Forelimb muscle (tissue), 1 donor: Measurements from ENCODE around the gene MAP3K10. TPM values are rescaled to one million over a fixed set of nuclear protein-coding genes. Genes with fewer than 3 reads are reported as not detected.
A peak's percentile ranks its signal among the peaks of the same experiment; 100 is the strongest.

Source experiments
- DNase-seq: peaks from one replicate; pipeline ENCODE4 v3.0.0-alpha.2; 2013; ENCODE audit warnings: low read depth
- polyA plus RNA-seq: library from polyadenylated mRNA; unstranded; fragments of 120-200 nt; gene quantifications from one replicate; pipeline ENCODE4 v1.2.1, GENCODE V29; 2013; ENCODE audit not compliant: insufficient read length

MAP3K10 gene
- polyA plus RNA-seq, 1 donor: 10.1 TPM

- no peak for DNase-seq
These were observed 42.7 kb downstream of the MAP3K10 start for GRCh38 chr19:40233811-40234389.

DNA sequence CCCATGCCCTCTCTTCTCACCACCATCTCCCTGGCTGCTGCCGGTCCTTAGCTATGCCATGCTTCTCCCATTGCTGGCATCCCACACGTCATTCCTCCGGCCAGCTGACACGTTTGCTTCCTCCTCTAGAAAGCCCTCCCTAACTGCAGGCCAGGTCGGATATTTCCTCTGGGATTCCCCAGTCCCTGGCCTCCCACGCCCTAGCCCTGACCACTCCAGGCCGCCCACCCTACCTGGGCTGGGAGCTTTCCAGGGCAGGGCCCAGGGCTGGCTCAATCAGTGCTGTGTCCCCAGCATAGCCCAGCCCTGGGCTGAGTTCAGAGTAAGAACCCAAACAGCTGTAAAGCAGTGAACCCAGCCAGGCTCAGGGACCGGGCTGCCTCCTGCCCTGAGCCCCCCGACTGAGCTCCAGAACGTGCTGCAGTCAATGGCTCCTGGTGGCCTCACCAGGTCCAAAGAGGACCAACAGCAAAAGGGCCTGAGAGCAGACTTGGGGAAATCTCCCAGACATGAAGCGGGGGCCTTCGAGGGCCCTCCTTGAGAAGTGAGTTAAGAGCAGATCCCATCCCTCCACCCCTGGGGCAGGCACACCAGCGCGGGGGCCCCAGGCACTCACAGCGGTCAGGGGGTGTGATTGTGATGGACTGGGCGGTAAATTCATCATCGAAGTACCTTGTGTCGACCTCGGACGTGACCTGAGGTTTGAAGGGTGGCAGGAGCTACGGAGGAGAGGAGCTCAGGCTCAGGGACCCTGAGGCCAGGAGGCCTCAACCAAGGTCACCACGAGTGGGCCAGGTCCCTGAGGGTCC lies 43.4 kb downstream of the MAP3K10 start:
- no peak for DNase-seq

DNA sequence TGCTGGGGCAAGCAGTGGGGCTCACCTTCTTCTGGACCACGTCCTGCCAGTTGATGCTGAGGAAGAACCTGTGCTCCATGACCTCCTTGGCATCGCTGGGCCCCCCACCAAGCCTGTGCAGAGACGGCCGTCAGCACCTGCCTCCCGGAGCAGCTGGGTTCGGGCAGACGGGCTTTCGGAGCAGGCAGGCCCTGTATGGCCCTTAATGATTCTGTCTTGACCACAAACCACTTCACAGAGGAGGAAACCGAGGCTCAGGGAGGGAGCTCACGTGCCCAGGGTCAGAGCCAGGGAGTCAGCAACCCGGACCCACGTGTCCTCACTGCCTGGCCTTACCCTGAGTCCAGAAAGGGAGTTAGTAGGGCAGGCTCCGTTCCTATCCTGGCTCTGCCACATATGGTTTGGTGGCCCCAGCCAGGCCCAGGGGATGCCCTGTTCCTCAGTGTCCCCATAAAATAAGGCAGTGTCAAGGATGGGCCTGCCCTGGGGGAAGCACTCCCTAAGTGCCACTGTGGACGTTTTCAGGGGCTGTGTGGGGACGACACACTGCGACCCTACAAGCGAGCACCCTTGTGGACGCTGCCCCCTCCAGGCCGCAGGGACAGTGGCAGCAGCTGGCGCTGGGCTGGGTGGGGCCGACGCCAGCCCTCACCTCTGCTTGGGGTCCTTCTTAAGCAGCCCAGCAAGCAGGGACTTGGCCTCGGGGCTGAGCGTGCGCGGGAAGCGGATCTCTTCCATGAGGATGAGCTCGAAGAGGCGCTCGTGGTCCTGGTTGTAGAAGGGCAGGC lies 44.2 kb downstream of the MAP3K10 start:
- no peak for DNase-seq

GRCh38 chr19:40236026-40236355 lies 44.8 kb downstream of the MAP3K10 start:
- no peak for DNase-seq

DNA sequence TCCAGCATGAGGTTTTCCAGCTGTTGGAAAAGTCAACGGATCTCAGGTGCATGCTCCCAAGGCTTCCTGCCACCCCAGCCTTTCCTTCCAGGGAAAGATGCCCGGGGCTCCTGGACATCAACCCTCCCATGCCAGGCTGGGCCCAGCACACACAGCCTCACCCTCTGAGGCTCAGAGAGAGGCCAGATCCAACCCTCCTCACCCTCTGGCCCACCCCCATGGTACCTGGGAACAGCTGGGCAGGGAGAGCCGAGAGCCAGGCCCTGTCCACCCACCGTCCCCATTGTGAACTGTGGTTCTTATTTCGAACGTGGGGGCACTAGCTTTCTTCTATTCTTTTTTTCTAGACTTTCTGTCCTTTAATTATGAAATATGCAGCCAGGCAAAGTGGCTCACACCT lies 45.1 kb downstream of the MAP3K10 start:
- DNase-seq: no peak

DNA sequence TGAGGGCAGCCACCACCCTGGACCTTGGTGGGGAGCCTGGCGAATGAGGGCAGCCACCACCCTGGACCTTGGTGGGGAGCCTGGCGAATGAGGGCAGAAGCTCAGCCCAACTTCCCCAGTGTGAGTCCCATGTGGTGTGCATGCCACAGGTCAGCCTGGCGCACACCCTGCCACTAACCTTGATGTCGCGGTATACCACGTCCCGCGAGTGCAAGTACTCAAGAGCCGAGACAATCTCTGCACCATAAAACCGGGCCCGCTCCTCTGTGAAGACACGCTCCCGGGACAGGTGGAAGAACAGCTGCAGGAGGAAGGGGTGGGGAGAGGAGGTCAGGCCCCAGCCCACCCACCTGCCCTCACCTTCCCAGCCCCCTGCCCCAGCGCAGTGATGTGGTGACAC lies 46.6 kb downstream of the MAP3K10 start:
- DNase-seq: no peak

- no peak for DNase-seq
These were observed 47.5 kb downstream of the MAP3K10 start for GRCh38 chr19:40238775-40239174.

DNA sequence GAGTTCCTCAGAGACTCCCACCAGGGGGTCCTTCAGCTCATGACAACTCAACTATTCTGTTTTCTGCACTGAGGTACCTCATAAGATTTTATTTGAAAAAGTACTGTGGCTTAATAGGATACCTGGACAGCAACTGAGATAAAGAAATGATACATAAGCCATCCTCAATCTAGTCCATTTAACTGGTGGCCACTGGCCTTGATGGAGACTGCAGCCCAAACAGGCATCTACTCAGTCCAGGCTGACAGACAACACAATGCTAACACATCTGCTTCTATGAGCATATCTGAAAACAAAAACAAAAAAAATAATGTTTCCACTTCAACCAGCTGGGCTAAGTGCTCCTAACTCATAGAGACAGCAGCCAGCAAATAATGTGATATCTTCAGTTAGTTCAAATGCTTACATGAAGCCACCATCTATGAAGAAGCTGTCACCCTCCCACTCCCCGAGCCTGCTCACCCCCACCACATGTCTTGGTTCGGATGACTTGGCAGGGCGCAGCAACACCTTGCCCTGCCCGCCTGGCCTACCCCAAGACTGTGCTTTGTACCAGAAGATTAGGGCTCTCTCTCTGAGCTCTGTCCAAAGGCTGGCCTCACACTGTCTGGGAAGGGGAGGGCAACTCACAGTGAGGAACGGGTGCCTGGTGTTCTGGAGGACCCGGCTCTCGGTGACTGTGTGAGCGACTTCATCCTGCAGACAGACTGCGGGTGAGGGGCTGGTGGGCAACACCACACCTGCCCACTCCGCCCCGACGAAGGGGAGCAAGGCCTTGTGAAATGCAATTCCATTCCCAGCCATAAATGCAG lies 48.4 kb downstream of the MAP3K10 start:
- DNase-seq: no peak

- DNase-seq: no peak
These were observed 49.1 kb downstream of the MAP3K10 start for GRCh38 chr19:40240332-40240731.

GRCh38 chr19:40241125-40241808 lies 50.0 kb downstream of the MAP3K10 start:
- DNase-seq: no peak

DNA sequence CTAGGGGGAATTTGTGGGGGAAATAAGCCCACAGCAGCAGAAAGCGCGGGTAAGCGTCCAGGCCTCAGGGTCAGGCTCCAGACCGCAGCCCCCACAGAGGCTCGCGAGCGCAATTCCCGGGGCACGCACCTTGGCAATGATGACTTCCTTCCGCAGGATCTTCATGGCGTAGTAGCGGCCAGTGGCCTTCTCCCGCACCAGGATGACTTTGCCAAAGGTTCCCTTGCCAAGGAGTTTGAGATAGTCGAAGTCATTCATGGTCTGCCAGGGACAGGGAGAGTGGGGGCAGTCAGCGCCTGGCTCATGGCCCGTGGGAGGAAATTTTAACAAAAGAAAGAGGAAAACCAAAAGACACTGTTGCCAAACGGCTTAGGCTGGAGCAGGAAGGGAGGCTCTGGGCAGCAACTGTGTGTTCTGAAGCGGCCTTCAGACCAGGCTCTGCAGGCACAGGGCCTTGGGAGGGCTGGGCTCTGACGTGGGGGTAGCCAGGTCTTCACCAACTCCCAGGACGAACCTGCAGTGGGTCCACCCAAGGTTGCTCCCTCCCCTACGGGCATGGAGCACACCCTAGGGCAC lies 50.7 kb downstream of the MAP3K10 start:
- DNase-seq: peak; percentile 25

DNA sequence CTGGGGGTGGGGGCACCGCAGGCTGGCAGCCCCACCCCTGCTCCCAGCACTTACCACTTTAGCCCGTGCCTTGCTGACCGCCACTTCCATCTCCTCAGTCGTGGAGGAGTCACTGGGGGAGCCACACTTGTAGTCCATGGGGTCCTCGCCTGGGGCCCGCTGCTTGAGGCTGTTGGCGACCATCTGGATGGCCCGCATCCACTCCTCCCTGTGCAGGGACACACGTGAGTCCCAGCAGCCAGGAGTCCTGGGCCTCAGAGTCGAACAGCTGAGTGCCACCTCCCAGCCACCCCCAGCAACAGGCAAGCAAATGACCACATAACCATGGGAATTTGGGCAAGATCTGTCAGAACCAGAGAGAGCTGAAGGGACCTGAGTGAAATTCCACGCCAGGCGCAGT lies 51.3 kb downstream of the MAP3K10 start:
- DNase-seq: no peak

GRCh38 chr19:40243181-40243580 lies 52.0 kb downstream of the MAP3K10 start:
- DNase-seq: no peak

GRCh38 chr19:40244579-40245317 lies 53.5 kb downstream of the MAP3K10 start:
- no peak for DNase-seq

DNA sequence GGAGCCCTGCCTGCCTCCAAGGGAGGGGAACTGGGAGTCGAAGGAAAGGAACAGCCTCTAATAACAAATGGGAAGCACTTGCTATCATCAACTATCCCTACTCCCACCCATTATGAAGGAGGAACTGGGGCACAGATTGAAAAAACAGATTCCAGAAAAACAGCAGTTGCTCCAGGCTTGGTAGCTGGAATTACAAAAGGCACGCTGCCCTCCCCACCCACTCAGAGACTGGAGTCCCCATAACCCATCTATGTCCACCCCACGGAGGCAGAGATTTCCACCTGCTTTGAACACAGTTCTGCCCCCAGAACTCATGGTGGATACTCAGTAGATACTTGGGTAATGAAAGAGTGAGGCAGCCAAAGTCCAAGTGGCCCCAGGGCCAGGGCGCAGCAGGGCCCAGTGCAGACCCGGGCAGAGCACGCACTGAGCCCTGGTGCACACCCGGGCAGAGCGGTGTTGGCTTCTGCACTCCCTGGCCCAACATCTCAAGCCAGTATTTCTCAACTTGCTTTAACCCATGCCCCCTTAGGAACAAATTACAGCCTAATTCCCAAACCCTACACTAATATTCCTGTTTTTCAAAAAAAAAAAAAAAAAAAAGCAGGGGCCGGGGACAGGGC lies 54.4 kb downstream of the MAP3K10 start:
- DNase-seq: no peak

DNA sequence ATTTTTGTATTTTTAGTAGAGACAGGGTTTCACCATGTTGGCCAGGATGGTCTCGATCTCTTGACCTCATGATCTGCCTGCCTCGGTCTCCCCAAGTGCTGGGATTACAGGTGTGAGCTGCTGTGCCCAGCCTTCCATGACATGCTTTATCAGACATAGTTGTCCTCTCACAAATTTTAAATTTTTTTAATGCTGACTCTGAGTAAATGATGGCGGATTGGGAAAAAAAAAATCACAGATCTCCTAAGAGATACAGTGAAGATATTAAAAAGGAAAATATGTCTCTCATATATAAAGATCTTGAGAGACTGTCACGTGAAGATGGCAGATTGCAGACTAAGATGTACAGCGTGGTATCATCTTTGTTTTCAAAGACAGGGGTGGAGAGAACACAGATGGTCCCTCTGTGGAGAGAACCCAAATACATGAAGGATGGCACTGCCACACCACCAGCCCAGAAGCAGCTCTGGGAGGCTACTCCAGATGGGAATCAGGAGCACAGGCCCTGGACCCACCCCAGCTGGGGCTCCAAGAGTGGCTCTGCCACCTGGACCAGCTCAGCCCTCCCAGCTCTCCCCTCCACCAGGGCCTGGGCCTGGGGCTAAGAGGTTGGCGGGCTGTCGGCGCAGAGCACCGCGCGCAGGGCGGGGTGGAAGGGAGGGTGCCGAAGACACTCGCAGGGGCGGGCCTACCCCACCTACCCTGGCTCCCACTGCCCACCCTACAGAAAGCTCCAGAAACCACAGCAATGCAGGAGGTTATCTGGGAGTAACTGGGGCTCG lies 55.3 kb downstream of the MAP3K10 start:
- DNase-seq: no peak

GRCh38 chr19:40247178-40247577 lies 56.0 kb downstream of the MAP3K10 start:
- no peak for DNase-seq

GRCh38 chr19:40247735-40248262 lies 56.6 kb downstream of the MAP3K10 start:
- no peak for DNase-seq

DNA sequence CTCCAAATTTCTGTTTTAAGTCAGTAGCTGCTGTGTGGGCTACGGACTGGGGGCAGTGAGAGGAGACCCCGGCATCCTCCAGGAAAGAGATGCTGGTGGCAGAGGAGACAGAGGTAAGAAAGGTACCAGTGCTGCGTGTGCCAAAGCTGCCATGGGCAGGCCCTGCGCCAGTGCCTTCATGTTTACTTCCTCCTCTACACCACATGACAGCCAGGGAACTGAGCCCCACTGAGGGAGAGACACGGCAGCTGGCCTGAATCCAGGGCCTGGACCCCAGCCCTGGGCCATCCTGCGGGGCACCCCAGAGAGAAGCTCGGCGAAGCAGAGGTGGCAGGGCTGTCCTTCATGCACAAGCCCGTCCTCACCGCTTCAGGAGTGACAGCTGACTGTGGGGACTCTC lies 58.0 kb downstream of the MAP3K10 start:
- DNase-seq: no peak
